ENCODE measurements around the gene OFD1. TPM values are rescaled to one million over a fixed set of nuclear protein-coding genes. Genes with fewer than 3 reads are reported as not detected.

Gene OFD1
- total RNA-seq, 1 experiment from 2014 or later, result 76.3 TPM

DNA sequence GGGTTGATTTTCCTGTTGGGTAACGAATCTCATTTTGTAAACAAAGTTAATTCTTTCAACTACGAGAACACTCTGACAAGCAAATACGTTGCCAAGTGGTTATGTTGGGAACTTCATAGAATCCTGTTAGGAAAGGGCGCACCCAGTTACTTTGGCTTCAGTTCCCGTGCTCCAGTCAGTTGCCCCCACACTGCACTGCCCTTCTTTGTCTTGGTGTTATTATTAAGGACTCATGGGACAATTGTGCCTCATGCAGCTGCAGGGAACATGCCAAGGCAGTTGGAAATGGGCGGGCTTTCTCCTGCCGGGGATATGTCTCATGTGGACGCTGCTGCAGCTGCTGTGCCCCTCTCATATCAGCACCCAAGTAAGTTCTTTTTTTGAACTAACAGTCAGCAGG lies 28.9 kb downstream of the OFD1 start:
- no peak overlapping the region for H3K4me2 ChIP-seq (ENCODE audit: low read depth, low read length, poor library complexity, severe bottlenecking)
- no peaks in the 10 kb centered on the region for H4K20me1 ChIP-seq (ENCODE audit: insufficient read depth, low read depth, low read length)
- peaks cover 32% of the 10 kb centered on the region for H3K4me1 ChIP-seq (ENCODE audit: low read length)
- no peak overlapping the region for H2AFZ ChIP-seq (ENCODE audit: low read length)
- no peaks in the 10 kb centered on the region for H3K9me3 ChIP-seq (ENCODE audit: low read length)
- no peak for DNase-seq
- no peaks in the 10 kb centered on the region for H3K27me3 ChIP-seq (ENCODE audit: low read length)
- H3K36me3 ChIP-seq (ENCODE audit: insufficient read depth, low read length), result peaks cover 74% of the 10 kb centered on the region
- no peak overlapping the region for H3K27ac ChIP-seq (ENCODE audit: low read length)
- H3K9me2 ChIP-seq (replicated peaks; ENCODE audit: insufficient read depth, low read length), result no peaks in the 10 kb centered on the region
- no peaks in the 10 kb centered on the region for H3K79me2 ChIP-seq (ENCODE audit: low read length)
- H3K9ac ChIP-seq (ENCODE audit: low read length), result no peak overlapping the region
- no peak overlapping the region for H3K4me3 ChIP-seq (ENCODE audit: low read length)

DNA sequence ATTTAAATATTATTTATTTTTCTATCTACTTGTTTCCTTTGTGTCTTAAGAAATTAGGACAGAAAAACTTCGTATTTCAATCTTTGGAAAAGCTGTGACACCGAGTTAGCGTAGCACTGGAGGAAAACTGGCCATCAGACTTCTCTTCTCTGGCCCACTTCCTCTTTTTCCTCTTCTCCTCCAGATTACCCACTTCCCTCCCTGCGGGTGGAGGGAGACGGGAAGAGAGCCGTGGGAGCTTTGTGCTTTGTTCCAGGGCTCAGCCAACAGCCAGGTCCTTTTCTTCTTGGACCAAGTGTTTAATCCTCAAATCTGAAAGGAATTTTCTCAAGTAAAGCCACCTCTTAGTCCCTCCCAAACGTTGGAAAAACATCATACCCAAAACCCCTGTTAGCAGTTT lies 29.7 kb downstream of the OFD1 start:
- Histone ChIP-seq H3K4me2 (ENCODE audit: low read depth, low read length, poor library complexity, severe bottlenecking) (no peak overlapping the region), H3K36me3 (ENCODE audit: insufficient read depth, low read length) (peaks cover 80% of the 10 kb centered on the region), H3K79me2 (ENCODE audit: low read length) (no peaks in the 10 kb centered on the region), H4K20me1 (ENCODE audit: insufficient read depth, low read depth, low read length) (no peaks in the 10 kb centered on the region), H3K4me3 (ENCODE audit: low read length) (no peak overlapping the region), H3K27me3 (ENCODE audit: low read length) (no peaks in the 10 kb centered on the region), H3K27ac (ENCODE audit: low read length) (no peak overlapping the region), H3K9me3 (ENCODE audit: low read length) (no peaks in the 10 kb centered on the region), H3K9ac (ENCODE audit: low read length) (no peak overlapping the region), H2AFZ (ENCODE audit: low read length) (no peak overlapping the region), H3K9me2 (replicated peaks; ENCODE audit: insufficient read depth, low read length) (no peaks in the 10 kb centered on the region), H3K4me1 (ENCODE audit: low read length) (peaks cover 24% of the 10 kb centered on the region)
- no peak for DNase-seq

DNA sequence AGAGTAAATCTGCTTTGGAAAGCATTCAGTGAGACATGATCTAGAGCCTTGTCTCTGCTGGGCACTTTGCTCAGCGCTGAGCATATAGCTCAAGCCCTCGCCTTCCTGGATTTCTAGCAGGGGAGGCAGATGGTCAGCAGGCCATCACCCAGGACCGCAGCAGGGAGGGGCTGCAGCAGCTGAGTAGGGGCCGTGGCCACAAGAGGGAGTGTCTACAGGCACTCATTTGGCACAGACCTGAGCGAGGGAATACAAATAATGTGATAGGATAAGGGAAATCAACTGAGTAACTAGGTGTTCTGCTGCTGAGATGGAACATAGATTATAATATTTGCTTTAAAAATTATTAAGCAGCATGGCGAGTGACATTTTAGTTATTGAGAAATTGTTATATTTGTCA lies 30.2 kb downstream of the OFD1 start:
- Histone ChIP-seq H3K9ac (ENCODE audit: low read length) (no peak overlapping the region), H3K36me3 (ENCODE audit: insufficient read depth, low read length) (peaks cover 79% of the 10 kb centered on the region), H3K27me3 (ENCODE audit: low read length) (no peaks in the 10 kb centered on the region), H2AFZ (ENCODE audit: low read length) (no peak overlapping the region), H3K4me3 (ENCODE audit: low read length) (no peak overlapping the region), H3K79me2 (ENCODE audit: low read length) (no peaks in the 10 kb centered on the region), H3K9me3 (ENCODE audit: low read length) (no peaks in the 10 kb centered on the region), H3K4me2 (ENCODE audit: low read depth, low read length, poor library complexity, severe bottlenecking) (no peak overlapping the region), H3K4me1 (ENCODE audit: low read length) (peaks cover 19% of the 10 kb centered on the region), H3K27ac (ENCODE audit: low read length) (no peak overlapping the region), H3K9me2 (replicated peaks; ENCODE audit: insufficient read depth, low read length) (no peaks in the 10 kb centered on the region), H4K20me1 (ENCODE audit: insufficient read depth, low read depth, low read length) (no peaks in the 10 kb centered on the region)
- no peak for DNase-seq

DNA sequence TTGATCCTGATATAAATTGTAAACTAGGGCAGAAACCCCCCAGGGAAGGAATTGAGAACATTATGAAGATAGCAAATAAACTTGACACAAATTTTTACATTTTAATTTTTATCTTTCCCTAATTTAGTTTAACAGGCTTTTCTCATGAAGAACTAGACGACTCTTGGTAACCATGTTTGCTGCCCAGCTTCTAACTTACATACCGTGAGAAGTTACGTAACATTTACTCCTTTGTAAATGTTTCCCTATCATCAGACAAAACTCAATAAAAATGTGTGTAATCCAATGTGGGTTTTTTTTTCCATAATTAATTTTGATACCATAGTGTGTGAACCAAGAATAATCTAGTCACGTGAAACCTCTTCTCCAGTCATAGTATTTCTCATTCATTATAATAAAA lies 34.4 kb downstream of the OFD1 start:
- Histone ChIP-seq H3K9me3 (ENCODE audit: low read length) (no peaks in the 10 kb centered on the region), H3K27ac (ENCODE audit: low read length) (no peak overlapping the region), H3K4me1 (ENCODE audit: low read length) (no peaks in the 10 kb centered on the region), H4K20me1 (ENCODE audit: insufficient read depth, low read depth, low read length) (no peaks in the 10 kb centered on the region), H3K4me2 (ENCODE audit: low read depth, low read length, poor library complexity, severe bottlenecking) (no peak overlapping the region), H3K9me2 (replicated peaks; ENCODE audit: insufficient read depth, low read length) (no peaks in the 10 kb centered on the region), H2AFZ (ENCODE audit: low read length) (no peak overlapping the region), H3K9ac (ENCODE audit: low read length) (no peak overlapping the region), H3K79me2 (ENCODE audit: low read length) (no peaks in the 10 kb centered on the region), H3K27me3 (ENCODE audit: low read length) (no peaks in the 10 kb centered on the region), H3K36me3 (ENCODE audit: insufficient read depth, low read length) (peaks cover 82% of the 10 kb centered on the region), H3K4me3 (ENCODE audit: low read length) (no peak overlapping the region)
- no peak for DNase-seq

DNA sequence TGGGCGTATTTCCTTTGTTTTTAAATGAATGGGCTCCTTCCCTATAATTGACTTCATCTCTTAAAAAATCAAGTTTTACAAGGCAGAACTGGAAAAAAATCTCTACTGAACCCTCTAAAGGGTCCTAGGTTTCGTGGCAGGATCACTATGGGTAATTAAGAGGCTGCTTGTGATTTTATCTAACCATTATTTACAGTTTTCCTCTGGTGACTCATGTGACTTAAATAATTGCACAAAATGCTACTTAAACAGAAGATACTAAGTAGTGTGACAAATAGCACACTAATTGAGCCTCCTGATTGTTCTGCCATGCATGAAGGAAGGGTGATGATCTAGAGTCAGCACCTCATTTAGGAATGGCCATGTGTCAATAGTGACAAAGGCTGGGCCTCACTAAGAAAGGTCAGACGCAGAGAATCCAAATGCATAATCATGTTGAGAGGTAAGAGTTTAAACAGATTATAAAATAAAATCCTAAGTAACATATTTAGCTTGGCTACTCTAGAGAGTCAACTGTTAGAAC lies 35.5 kb downstream of the OFD1 start:
- H2AFZ ChIP-seq (ENCODE audit: low read length), result no peak overlapping the region
- H3K27ac ChIP-seq (ENCODE audit: low read length), result no peak overlapping the region
- DNase-seq, result no peak
- no peaks in the 10 kb centered on the region for H3K27me3 ChIP-seq (ENCODE audit: low read length)
- no peaks in the 10 kb centered on the region for H3K9me2 ChIP-seq (replicated peaks; ENCODE audit: insufficient read depth, low read length)
- no peak overlapping the region for H3K9ac ChIP-seq (ENCODE audit: low read length)
- H3K4me2 ChIP-seq (ENCODE audit: low read depth, low read length, poor library complexity, severe bottlenecking), result no peak overlapping the region
- no peaks in the 10 kb centered on the region for H3K9me3 ChIP-seq (ENCODE audit: low read length)
- no peaks in the 10 kb centered on the region for H4K20me1 ChIP-seq (ENCODE audit: insufficient read depth, low read depth, low read length)
- H3K4me3 ChIP-seq (ENCODE audit: low read length), result no peak overlapping the region
- H3K36me3 ChIP-seq (ENCODE audit: insufficient read depth, low read length), result peaks cover 84% of the 10 kb centered on the region
- H3K4me1 ChIP-seq (ENCODE audit: low read length), result no peaks in the 10 kb centered on the region
- no peaks in the 10 kb centered on the region for H3K79me2 ChIP-seq (ENCODE audit: low read length)

DNA sequence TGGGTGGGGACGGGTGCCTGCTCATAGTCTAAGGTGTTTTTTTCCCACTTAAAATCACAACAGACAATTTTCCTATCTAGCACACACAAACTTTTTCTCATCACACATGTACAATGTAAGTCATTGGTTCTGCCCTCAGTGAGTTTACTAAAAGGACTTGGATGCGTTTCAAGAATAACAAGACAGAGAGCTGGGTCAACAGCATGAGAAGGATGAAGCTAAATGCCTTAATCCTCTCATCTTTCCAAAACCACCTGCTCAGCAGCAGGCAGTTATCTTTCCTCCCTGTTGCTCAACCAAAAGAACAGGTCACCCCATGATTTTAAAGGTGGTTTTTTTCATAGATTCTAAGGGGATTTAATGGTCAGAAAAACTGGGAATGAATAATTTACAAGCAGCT lies 40.1 kb downstream of the OFD1 start:
- no peaks in the 10 kb centered on the region for H3K4me1 ChIP-seq (ENCODE audit: low read length)
- no peak overlapping the region for H3K4me3 ChIP-seq (ENCODE audit: low read length)
- no peaks in the 10 kb centered on the region for H3K9me2 ChIP-seq (replicated peaks; ENCODE audit: insufficient read depth, low read length)
- peaks cover 54% of the 10 kb centered on the region; the same call in 1 of the 2 replicates for H3K36me3 ChIP-seq (ENCODE audit: insufficient read depth, low read length)
- H3K79me2 ChIP-seq (ENCODE audit: low read length), result no peaks in the 10 kb centered on the region
- H3K4me2 ChIP-seq (ENCODE audit: low read depth, low read length, poor library complexity, severe bottlenecking), result no peak overlapping the region
- H3K9ac ChIP-seq (ENCODE audit: low read length), result no peak overlapping the region
- no peak overlapping the region for H3K27ac ChIP-seq (ENCODE audit: low read length)
- no peaks in the 10 kb centered on the region for H3K27me3 ChIP-seq (ENCODE audit: low read length)
- no peak overlapping the region for H2AFZ ChIP-seq (ENCODE audit: low read length)
- no peaks in the 10 kb centered on the region for H3K9me3 ChIP-seq (ENCODE audit: low read length)
- no peak for DNase-seq
- H4K20me1 ChIP-seq (ENCODE audit: insufficient read depth, low read depth, low read length), result no peaks in the 10 kb centered on the region

DNA sequence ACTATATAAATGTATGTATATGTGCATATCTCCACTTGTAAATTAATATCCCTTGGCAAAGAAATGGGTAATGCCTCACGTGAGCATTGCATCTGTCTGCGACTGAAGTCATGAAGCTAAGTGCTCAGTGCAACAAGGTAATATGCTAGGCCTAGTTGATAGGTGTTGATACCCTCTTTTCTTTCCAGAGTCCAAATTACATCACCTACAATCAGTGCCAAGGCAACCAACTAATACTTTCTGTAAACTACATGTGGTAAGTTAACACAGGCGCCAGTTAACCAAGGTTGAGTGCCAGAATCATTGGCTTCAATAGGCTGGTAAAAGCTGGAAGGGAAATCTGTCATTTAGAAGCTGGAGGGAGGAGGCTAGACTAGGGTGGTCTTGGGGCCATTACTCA lies 41.3 kb downstream of the OFD1 start:
- Histone ChIP-seq H3K79me2 (ENCODE audit: low read length) (no peaks in the 10 kb centered on the region), H3K36me3 (ENCODE audit: insufficient read depth, low read length) (peaks cover 44% of the 10 kb centered on the region; the same call in 1 of the 2 replicates), H3K9ac (ENCODE audit: low read length) (no peak overlapping the region), H3K4me1 (ENCODE audit: low read length) (no peaks in the 10 kb centered on the region), H3K4me2 (ENCODE audit: low read depth, low read length, poor library complexity, severe bottlenecking) (no peak overlapping the region), H4K20me1 (ENCODE audit: insufficient read depth, low read depth, low read length) (no peaks in the 10 kb centered on the region), H3K27me3 (ENCODE audit: low read length) (no peaks in the 10 kb centered on the region), H3K4me3 (ENCODE audit: low read length) (no peak overlapping the region), H2AFZ (ENCODE audit: low read length) (no peak overlapping the region), H3K27ac (ENCODE audit: low read length) (no peak overlapping the region), H3K9me2 (replicated peaks; ENCODE audit: insufficient read depth, low read length) (no peaks in the 10 kb centered on the region), H3K9me3 (ENCODE audit: low read length) (no peaks in the 10 kb centered on the region)
- no peak for DNase-seq

DNA sequence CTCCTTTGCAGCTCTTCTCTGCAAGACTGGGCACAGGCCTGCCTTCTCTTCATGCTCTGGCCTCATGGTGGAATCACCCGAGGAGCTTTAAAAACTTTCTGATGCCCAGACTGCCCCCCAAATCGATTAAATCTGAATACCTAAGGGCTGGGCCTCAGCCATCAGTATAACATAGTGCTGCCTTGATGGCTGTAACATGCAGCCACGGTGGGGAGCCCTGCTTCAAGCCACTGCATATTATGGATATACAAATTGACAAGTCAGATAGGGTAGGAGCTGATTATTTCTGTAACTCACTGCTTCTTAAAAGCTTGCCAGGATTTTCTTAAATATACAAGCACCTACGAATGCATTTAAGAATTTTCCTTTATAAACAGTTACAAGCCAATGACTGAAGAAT lies 41.8 kb downstream of the OFD1 start:
- H3K36me3 ChIP-seq (ENCODE audit: insufficient read depth, low read length), result peaks cover 38% of the 10 kb centered on the region; the same call in 1 of the 2 replicates
- H3K27me3 ChIP-seq (ENCODE audit: low read length), result no peaks in the 10 kb centered on the region
- H4K20me1 ChIP-seq (ENCODE audit: insufficient read depth, low read depth, low read length), result no peaks in the 10 kb centered on the region
- H3K79me2 ChIP-seq (ENCODE audit: low read length), result no peaks in the 10 kb centered on the region
- H3K9ac ChIP-seq (ENCODE audit: low read length), result no peak overlapping the region
- H3K9me3 ChIP-seq (ENCODE audit: low read length), result no peaks in the 10 kb centered on the region
- DNase-seq, result no peak
- H3K4me1 ChIP-seq (ENCODE audit: low read length), result no peaks in the 10 kb centered on the region
- no peak overlapping the region for H3K27ac ChIP-seq (ENCODE audit: low read length)
- H2AFZ ChIP-seq (ENCODE audit: low read length), result no peak overlapping the region
- no peak overlapping the region for H3K4me3 ChIP-seq (ENCODE audit: low read length)
- H3K9me2 ChIP-seq (replicated peaks; ENCODE audit: insufficient read depth, low read length), result no peaks in the 10 kb centered on the region
- no peak overlapping the region for H3K4me2 ChIP-seq (ENCODE audit: low read depth, low read length, poor library complexity, severe bottlenecking)

DNA sequence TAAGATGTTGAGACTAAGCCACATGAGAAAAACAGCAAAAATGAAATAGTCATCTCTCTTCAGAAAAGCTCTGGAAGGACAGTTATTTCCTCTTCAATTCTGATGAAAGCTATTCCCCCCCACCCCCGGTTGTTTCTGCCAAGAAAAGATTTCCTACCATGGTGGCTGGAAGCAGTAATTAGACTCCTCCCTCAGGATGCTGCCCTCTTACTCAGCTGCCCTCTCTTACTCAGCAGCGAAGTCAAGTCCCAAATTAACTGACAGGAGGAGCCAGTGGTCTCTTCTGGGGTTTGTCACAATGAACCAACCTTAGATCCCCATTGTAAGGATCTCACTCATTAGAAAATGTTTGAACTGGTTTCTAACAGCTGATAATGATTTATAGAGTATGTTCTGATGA lies 44.4 kb downstream of the OFD1 start:
- H4K20me1 ChIP-seq (ENCODE audit: insufficient read depth, low read depth, low read length), result no peaks in the 10 kb centered on the region
- H3K9ac ChIP-seq (ENCODE audit: low read length), result no peak overlapping the region
- H3K9me3 ChIP-seq (ENCODE audit: low read length), result no peaks in the 10 kb centered on the region
- H3K4me2 ChIP-seq (ENCODE audit: low read depth, low read length, poor library complexity, severe bottlenecking), result no peak overlapping the region
- no peak overlapping the region for H3K4me3 ChIP-seq (ENCODE audit: low read length)
- no peaks in the 10 kb centered on the region for H3K4me1 ChIP-seq (ENCODE audit: low read length)
- no peaks in the 10 kb centered on the region for H3K9me2 ChIP-seq (replicated peaks; ENCODE audit: insufficient read depth, low read length)
- H2AFZ ChIP-seq (ENCODE audit: low read length), result no peak overlapping the region
- no peak for DNase-seq
- no peaks in the 10 kb centered on the region for H3K79me2 ChIP-seq (ENCODE audit: low read length)
- H3K27ac ChIP-seq (ENCODE audit: low read length), result no peak overlapping the region
- peaks cover 17% of the 10 kb centered on the region; the same call in 1 of the 2 replicates for H3K36me3 ChIP-seq (ENCODE audit: insufficient read depth, low read length)
- H3K27me3 ChIP-seq (ENCODE audit: low read length), result no peaks in the 10 kb centered on the region
